Astrocyte of the cerebellum (primary cell): Measurements from ENCODE around the gene UBR2.
"Not testable (repeated sequence)": the region's sequence is repeated elsewhere in the genome, so short reads cannot be mapped to it uniquely, and the experiment has no call there.

ENCODE experiments used
- DNase-seq: peaks from one replicate; pipeline ENCODE4 v3.0.0-alpha.2; 2011; ENCODE audit warnings: low read depth
- H3K4me3 ChIP-seq: 2 replicates; pipeline ENCODE4 v1.5.1; 2011; ENCODE audit warnings: mild to moderate bottlenecking, low read depth, low read length, moderate library complexity
- CTCF ChIP-seq: IDR thresholded peaks from 2 replicates; pipeline ENCODE4 v1.5.1; 2012; ENCODE audit warnings: low read length, low read depth, moderate library complexity, mild to moderate bottlenecking; ENCODE audit errors: missing control alignments
- in situ Hi-C: cut with HindIII; loops from 2 replicates; pipeline ENCODE4 v1.10.0; 2017; ENCODE audit warnings: low sequenced_read_pairs

UBR2 gene

GRCh38 chr6:42693725-42694323 is 130.0 kb downstream of the UBR2 start:
- no peak for DNase-seq
- in situ Hi-C loops = loop anchor here (5.0 kb wide), 2 partner anchors 47 to 88 kb away; partner anchors contain the start of gene BICRAL
- H3K4me3 ChIP-seq = no peak overlapping the region
- TF ChIP-seq CTCF = no peak

GRCh38 chr6:42694586-42694985 is 130.8 kb downstream of the UBR2 start:
- no peak overlapping the region for H3K4me3 ChIP-seq
- in situ Hi-C loops = loop anchor here (5.0 kb wide), 2 partner anchors 47 to 88 kb away; partner anchors contain the start of gene BICRAL
- no peak for TF ChIP-seq CTCF
- DNase-seq = no peak

GRCh38 chr6:42696526-42697267 is 132.9 kb downstream of the UBR2 start:
- no peak for TF ChIP-seq CTCF
- H3K4me3 ChIP-seq = no peak overlapping the region
- DNase-seq = peak; percentile 47
- in situ Hi-C loops = no loop called here

- in situ Hi-C loops = no loop called here
- TF ChIP-seq CTCF = no peak
- no peak for DNase-seq
- H3K4me3 ChIP-seq = no peak overlapping the region
These were observed 133.4 kb downstream of the UBR2 start for GRCh38 chr6:42697268-42697655.

GRCh38 chr6:42698217-42698616 is 134.4 kb downstream of the UBR2 start:
- TF ChIP-seq CTCF = no peak
- in situ Hi-C loops = no loop called here
- no peak overlapping the region for H3K4me3 ChIP-seq
- no peak for DNase-seq

GRCh38 chr6:42702200-42702599 is 138.4 kb downstream of the UBR2 start:
- TF ChIP-seq CTCF = no peak
- in situ Hi-C loops = no loop called here
- H3K4me3 ChIP-seq = no peak overlapping the region
- DNase-seq = no peak

GRCh38 chr6:42702786-42703185 is 139.0 kb downstream of the UBR2 start:
- in situ Hi-C loops, DNase-seq, H3K4me3 ChIP-seq: not testable (repeated sequence)
